ENCODE measurements around the gene MKNK1.
A peak's percentile ranks its signal among the peaks of the same experiment; 100 is the strongest.

DNA sequence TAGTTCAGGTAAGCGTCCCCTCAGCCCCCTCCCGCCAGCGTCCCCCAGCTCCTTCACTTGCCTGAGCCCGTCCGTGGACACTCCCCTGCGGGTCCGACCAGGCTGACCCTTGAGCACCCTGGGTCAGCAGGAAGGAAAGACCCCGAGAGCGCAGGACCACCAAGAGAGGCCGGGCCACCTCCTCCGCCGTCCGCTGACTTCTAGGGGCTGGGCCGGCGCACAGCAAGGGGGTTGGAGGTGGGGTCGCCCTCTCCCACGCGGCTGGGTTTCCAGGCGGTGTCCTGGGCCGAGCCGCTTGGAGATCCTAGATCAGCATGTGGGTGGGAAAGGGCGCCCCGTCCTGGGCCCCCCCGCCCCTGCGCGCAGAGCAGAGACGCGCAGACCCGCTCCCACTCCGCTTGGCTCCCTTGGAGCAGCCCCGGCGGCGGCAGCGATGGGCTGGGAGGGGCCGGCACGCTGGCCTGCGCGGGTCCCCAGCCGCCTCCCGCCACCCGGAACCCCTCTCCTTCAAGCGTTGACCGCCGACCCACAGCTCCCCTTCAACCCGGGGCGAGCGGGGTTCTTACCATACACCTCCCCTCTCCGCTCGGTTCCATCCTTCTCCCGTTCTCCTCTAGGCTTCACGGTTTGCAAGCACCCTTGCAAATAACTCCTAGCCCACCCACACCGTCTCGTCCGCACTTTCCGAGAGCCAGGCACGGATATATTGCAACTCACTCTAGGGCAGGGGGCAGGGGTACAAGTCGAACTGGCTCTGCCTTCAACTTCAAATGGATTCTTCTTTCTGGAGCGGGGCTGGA, 60.1 kb downstream of the MKNK1 start:
- TF ChIP-seq, protein P1, sequence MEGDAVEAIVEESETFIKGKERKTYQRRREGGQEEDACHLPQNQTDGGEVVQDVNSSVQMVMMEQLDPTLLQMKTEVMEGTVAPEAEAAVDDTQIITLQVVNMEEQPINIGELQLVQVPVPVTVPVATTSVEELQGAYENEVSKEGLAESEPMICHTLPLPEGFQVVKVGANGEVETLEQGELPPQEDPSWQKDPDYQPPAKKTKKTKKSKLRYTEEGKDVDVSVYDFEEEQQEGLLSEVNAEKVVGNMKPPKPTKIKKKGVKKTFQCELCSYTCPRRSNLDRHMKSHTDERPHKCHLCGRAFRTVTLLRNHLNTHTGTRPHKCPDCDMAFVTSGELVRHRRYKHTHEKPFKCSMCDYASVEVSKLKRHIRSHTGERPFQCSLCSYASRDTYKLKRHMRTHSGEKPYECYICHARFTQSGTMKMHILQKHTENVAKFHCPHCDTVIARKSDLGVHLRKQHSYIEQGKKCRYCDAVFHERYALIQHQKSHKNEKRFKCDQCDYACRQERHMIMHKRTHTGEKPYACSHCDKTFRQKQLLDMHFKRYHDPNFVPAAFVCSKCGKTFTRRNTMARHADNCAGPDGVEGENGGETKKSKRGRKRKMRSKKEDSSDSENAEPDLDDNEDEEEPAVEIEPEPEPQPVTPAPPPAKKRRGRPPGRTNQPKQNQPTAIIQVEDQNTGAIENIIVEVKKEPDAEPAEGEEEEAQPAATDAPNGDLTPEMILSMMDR (IDR thresholded peaks at IDR 0.05; ENCODE audit: poor library complexity) = no peak
- TF ChIP-seq EZH2 (IDR thresholded peaks at IDR 0.05; ENCODE audit: borderline replicate concordance) (peak; percentile 79), EZH2phosphoT487 (IDR thresholded peaks at IDR 0.05; ENCODE audit: low read depth, severe bottlenecking, unreplicated experiment) (no peak)
